Gastroesophageal sphincter (tissue), 4 donors: ENCODE measurements around the gene ENTHD1. TPM values are rescaled to one million over a fixed set of nuclear protein-coding genes. Genes with fewer than 3 reads are reported as not detected.

Experiments
- ATAC-seq: fragments of 150-250 bp; one replicate; pipeline ENCODE4 v1.9.1; 2016; ENCODE audit warnings: mild to moderate bottlenecking, moderate library complexity
- H3K27ac ChIP-seq, 4 donors: fragments of 200-600 bp; sonication (generic) in 3 of 4; 1 replicate in 3 of 4; 2 replicates in 1 of 4; pipeline ENCODE4 v1.5.1; 2016 to 2019
- H3K27me3 ChIP-seq: fragments of 200-600 bp; sonication (generic); one replicate; pipeline ENCODE4 v1.5.1; 2019
- H3K36me3 ChIP-seq, 2 donors: fragments of 200-600 bp; sonication (generic); one replicate each; pipeline ENCODE4 v1.5.1; 2019; ENCODE audit warnings: control low read depth in 1 of 2
- H3K4me1 ChIP-seq, 3 donors: fragments of 200-600 bp; sonication (generic); 1 replicate in 2 of 3; 2 replicates in 1 of 3; pipeline ENCODE4 v1.5.1; 2016 to 2019; ENCODE audit warnings: control low read depth in 2 of 3
- H3K4me3 ChIP-seq, 2 donors: fragments of 200-600 bp; sonication (generic); one replicate each; pipeline ENCODE4 v1.5.1; 2019; ENCODE audit warnings: mild to moderate bottlenecking in 1 of 2, moderate library complexity in 1 of 2
- H3K9me3 ChIP-seq, 3 donors: fragments of 200-600 bp; sonication (generic); one replicate each; pipeline ENCODE4 v1.5.1; 2017 to 2019; ENCODE audit warnings: control low read depth in 2 of 3
- CTCF ChIP-seq, 4 experiments: fragments of 200-600 bp in 2 of 4; fragments of 450-650 bp in 2 of 4; sonication (generic) in 1 of 4; IDR thresholded peaks; one replicate each; pipeline ENCODE4 v1.5.1; 2017 to 2019; ENCODE audit warnings: antibody characterized with exemption in 4 of 4, mild to moderate bottlenecking in 2 of 4, moderate library complexity in 2 of 4
- EP300 ChIP-seq: sonication (generic); formaldehyde crosslinking; IDR thresholded peaks from one replicate; pipeline ENCODE4 v1.6.1; 2017; ENCODE audit warnings: antibody characterized with exemption, mild to moderate bottlenecking
- POLR2A ChIP-seq, 2 donors: fragments of 450-650 bp; IDR thresholded peaks; one replicate each; pipeline ENCODE4 v1.6.1; 2017; ENCODE audit warnings: antibody characterized with exemption in 2 of 2, mild to moderate bottlenecking in 2 of 2, moderate library complexity in 1 of 2
- POLR2AphosphoS5 ChIP-seq: sonication (generic); formaldehyde crosslinking; IDR thresholded peaks from one replicate; pipeline ENCODE4 v1.6.1; 2017; ENCODE audit warnings: antibody characterized with exemption
- WGBS, 2 donors: methylation state at CpG; one replicate each; pipeline ENCODE4 v1.1.5; 2018; ENCODE audit warnings: low coverage in 1 of 2; 5-methylcytosine and 5-hydroxymethylcytosine counted together
- total RNA-seq, 4 donors: library from RNA; depleted of rRNA; stranded (reverse); fragments of >200 nt; gene quantifications; one replicate each; pipeline ENCODE4 v1.1.0, GENCODE V29; 2016

Gene ENTHD1
- total RNA-seq, 4 donors from 2014 or later: 0.47 TPM; not detected in 3

GRCh38 chr22:39777716-39778454 is 115.7 kb downstream of the ENTHD1 start:
- Histone ChIP-seq H3K27me3 (peaks cover 14% of the 10 kb centered on the region), H3K36me3 (no peaks in the 10 kb centered on the region), H3K4me1 (no peaks in the 10 kb centered on the region), H3K4me3 (no peak overlapping the region), H3K9me3 (no peaks in the 10 kb centered on the region), H3K27ac (no peak overlapping the region)
- ATAC-seq: no peak
- 54 to 78% methylated on average over 5 of the region's 5 CpGs for WGBS, 2 donors
- TF ChIP-seq EP300 (no peak), POLR2AphosphoS5 (no peak), CTCF (IDR thresholded peaks at IDR 0.05) (no peak), POLR2A (IDR thresholded peaks at IDR 0.05) (no peak)

GRCh38 chr22:39776295-39777009 is 117.1 kb downstream of the ENTHD1 start:
- Histone ChIP-seq H3K27me3 (peaks cover 25% of the 10 kb centered on the region), H3K4me3 (no peak overlapping the region), H3K9me3 (peaks cover 0 to 10% (median 0%) of the 10 kb centered on the region in 3 donors), H3K4me1 (no peaks in the 10 kb centered on the region), H3K36me3 (no peaks in the 10 kb centered on the region), H3K27ac (no peak overlapping the region)
- no peak for ATAC-seq
- 48 to 55% methylated on average over 2 of the region's 2 CpGs for WGBS, 2 donors
- TF ChIP-seq POLR2AphosphoS5: no peak
- no peak for TF ChIP-seq CTCF (IDR thresholded peaks at IDR 0.05)
- TF ChIP-seq POLR2A (IDR thresholded peaks at IDR 0.05): no peak
- TF ChIP-seq EP300: no peak

- TF ChIP-seq EP300: no peak
- no peak for TF ChIP-seq POLR2A (IDR thresholded peaks at IDR 0.05)
- no peak for TF ChIP-seq POLR2AphosphoS5
- no peak for TF ChIP-seq CTCF (IDR thresholded peaks at IDR 0.05)
- H3K27me3 ChIP-seq: peaks cover 37% of the 10 kb centered on the region
- 10 to 11% methylated on average over 4 of the region's 4 CpGs for WGBS, 2 donors
- H3K9me3 ChIP-seq: peaks cover 0 to 17% (median 0%) of the 10 kb centered on the region in 3 donors
- no peaks in the 10 kb centered on the region for H3K4me1 ChIP-seq
- no peak overlapping the region for H3K27ac ChIP-seq
- no peak for ATAC-seq
- no peaks in the 10 kb centered on the region for H3K36me3 ChIP-seq
- H3K4me3 ChIP-seq: no peak overlapping the region
Observed at GRCh38 chr22:39773976-39774539, 119.5 kb downstream of the ENTHD1 start.

GRCh38 chr22:39773503-39773902 is 120.1 kb downstream of the ENTHD1 start:
- H3K36me3 ChIP-seq: no peaks in the 10 kb centered on the region
- H3K4me1 ChIP-seq: no peaks in the 10 kb centered on the region
- no peak overlapping the region for H3K27ac ChIP-seq
- no peak for ATAC-seq
- TF ChIP-seq POLR2AphosphoS5 (no peak), CTCF (IDR thresholded peaks at IDR 0.05) (no peak), POLR2A (IDR thresholded peaks at IDR 0.05) (no peak), EP300 (no peak)
- peaks cover 0 to 17% (median 0%) of the 10 kb centered on the region in 3 donors for H3K9me3 ChIP-seq
- H3K27me3 ChIP-seq: peaks cover 39% of the 10 kb centered on the region
- no peak overlapping the region for H3K4me3 ChIP-seq
